Caco-2 (cell line): ENCODE data around the gene DCDC1. TPM values are rescaled to one million over a fixed set of nuclear protein-coding genes. Genes with fewer than 3 reads are reported as not detected.

Experiments used
- BruUV-seq: library from RNA; stranded (reverse); fragments of 400-500 nt; replicated peaks from 2 replicates; lab custom pipeline; 2021; lab: Mats Ljungman, UMichigan
- CTCF ChIA-PET: fragments of 300-600 bp; sonication (Branson Sonifier 250); formaldehyde crosslinking; loops from one replicate; lab custom pipeline; 2022; ENCODE audit warnings: antibody characterized with exemption; lab: Charles Lee
- POLR2A ChIA-PET: fragments of 300-600 bp; sonication (Branson Sonifier 250); formaldehyde crosslinking; loops from one replicate; lab custom pipeline; 2022; ENCODE audit warnings: antibody characterized with exemption; lab: Charles Lee
- DNase-seq, 2 experiments: peaks; one replicate each; pipeline versions ENCODE4 v3.0.0 to v3.0.0-alpha.2; 2020 to 2022
- H3K27me3 ChIP-seq: replicated peaks from 2 replicates; pipeline ENCODE4 v1.6.0; 2011; ENCODE audit warnings: low read length; ENCODE audit not compliant: control insufficient read depth, insufficient read depth
- H3K36me3 ChIP-seq: 2 replicates; pipeline ENCODE4 v1.5.1; 2011; ENCODE audit warnings: low read length; ENCODE audit not compliant: control insufficient read depth, insufficient read depth
- H3K4me1 ChIP-seq: fragments of 250-450 bp; sonication (Bioruptor Pico); 2 replicates; pipeline ENCODE4 v1.5.1; 2020; ENCODE audit warnings: mild to moderate bottlenecking
- H3K4me3 ChIP-seq: 2 replicates; pipeline ENCODE4 v1.5.1; 2011; ENCODE audit warnings: low read depth, mild to moderate bottlenecking, control low read depth, low read length
- H3K9me3 ChIP-seq: fragments of 250-450 bp; sonication (Bioruptor Pico); 2 replicates; pipeline ENCODE4 v1.5.1; 2020; ENCODE audit warnings: mild to moderate bottlenecking, moderate library complexity
- H3K27ac Mint-ChIP-seq: one replicate; pipeline ENCODE4 v1.8.0; 2022; ENCODE audit warnings: mixed read lengths; ENCODE audit not compliant: unreplicated experiment
- H3K27me3 Mint-ChIP-seq: one replicate; pipeline ENCODE4 v1.8.0; 2022; ENCODE audit warnings: mixed read lengths; ENCODE audit not compliant: insufficient read depth, unreplicated experiment
- H3K36me3 Mint-ChIP-seq: one replicate; pipeline ENCODE4 v1.8.0; 2022; ENCODE audit warnings: mild to moderate bottlenecking, mixed read lengths; ENCODE audit not compliant: insufficient read depth, unreplicated experiment
- H3K4me1 Mint-ChIP-seq: one replicate; pipeline ENCODE4 v1.8.0; 2022; ENCODE audit warnings: low read depth, mixed read lengths; ENCODE audit not compliant: unreplicated experiment
- H3K4me3 Mint-ChIP-seq: one replicate; pipeline ENCODE4 v1.8.0; 2022; ENCODE audit warnings: mild to moderate bottlenecking, moderate library complexity, mixed read lengths; ENCODE audit not compliant: unreplicated experiment
- H3K9me3 Mint-ChIP-seq: one replicate; pipeline ENCODE4 v1.8.0; 2022; ENCODE audit warnings: mixed read lengths; ENCODE audit not compliant: unreplicated experiment
- CTCF ChIP-seq, 2 experiments: fragments of 200-600 bp in 1 of 2; IDR thresholded peaks; 1 replicate in 1 of 2; 2 replicates in 1 of 2; pipeline versions ENCODE4 v1.5.1 to v1.8.0; 2011 to 2022; ENCODE audit warnings: antibody characterized with exemption in 1 of 2, control low read depth in 1 of 2, inconsistent platforms in 1 of 2, low read depth in 1 of 2, low read length in 1 of 2, mild to moderate bottlenecking in 1 of 2, moderate library complexity in 1 of 2; ENCODE audit not compliant: insufficient read depth in 1 of 2, severe bottlenecking in 1 of 2, unreplicated experiment in 1 of 2
- intact Hi-C: fragments of 100-400 bp; cut with micrococcal nuclease; formaldehyde crosslinking; loops from one replicate; pipeline ENCODE4 v1.10.0; 2022; ENCODE audit not compliant: unreplicated experiment
- total RNA-seq: library from RNA; stranded (reverse); gene quantifications from 2 replicates; pipeline ENCODE4 v1.2.3, GENCODE V29; 2022

The DCDC1 gene
- total RNA-seq, 1 experiment from 2014 or later, result not detected

GRCh38 chr11:31267720-31268119, 101.8 kb downstream of the DCDC1 start:
- Histone ChIP-seq H3K4me1 (no peaks in the 10 kb centered on the region), H3K36me3 (no peaks in the 10 kb centered on the region), H3K9me3 (no peaks in the 10 kb centered on the region), H3K4me3 (no peak overlapping the region), H3K27me3 (no peaks in the 10 kb centered on the region)
- H3K4me1 Mint-ChIP-seq, result no peaks in the 10 kb centered on the region
- H3K27ac Mint-ChIP-seq, result no peak overlapping the region
- intact Hi-C loops, result no loop called here
- ChIA-PET POLR2A (no interaction called here), CTCF (no interaction called here)
- no TSS peak for BruUV-seq
- no peak overlapping the region for H3K4me3 Mint-ChIP-seq
- no peak for TF ChIP-seq CTCF (IDR thresholded peaks at IDR 0.05; ENCODE audit: insufficient read depth in 1 of 2, low read depth in 1 of 2, low read length in 1 of 2, severe bottlenecking in 1 of 2, unreplicated experiment in 1 of 2)
- H3K36me3 Mint-ChIP-seq, result no peaks in the 10 kb centered on the region
- peaks cover 13% of the 10 kb centered on the region for H3K9me3 Mint-ChIP-seq
- no peak for DNase-seq
- no peaks in the 10 kb centered on the region for H3K27me3 Mint-ChIP-seq

DNA sequence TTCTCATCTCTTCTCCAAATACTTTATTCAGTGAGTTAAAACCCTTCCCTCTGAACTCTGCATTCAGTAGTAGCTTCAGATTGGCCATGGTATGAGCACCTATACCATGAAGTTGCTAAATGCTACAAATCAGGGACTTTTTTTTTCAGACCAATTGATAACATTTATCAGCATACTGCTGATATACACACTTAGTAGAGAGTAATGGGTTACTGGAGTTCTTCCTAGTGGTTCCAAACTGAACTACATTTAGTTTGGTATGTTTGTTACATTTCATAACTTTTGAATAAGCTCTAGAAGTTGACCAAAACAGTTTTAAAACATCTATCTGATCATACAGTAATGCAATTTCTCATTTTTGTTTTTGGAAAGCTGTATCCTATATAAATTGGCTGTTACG, 104.7 kb downstream of the DCDC1 start:
- H3K4me1 ChIP-seq, result no peaks in the 10 kb centered on the region
- CTCF ChIA-PET, result no interaction called here
- Mint-ChIP-seq H3K27ac (no peak overlapping the region), H3K4me1 (no peaks in the 10 kb centered on the region), H3K4me3 (no peak overlapping the region), H3K36me3 (no peaks in the 10 kb centered on the region), H3K9me3 (no peaks in the 10 kb centered on the region), H3K27me3 (no peaks in the 10 kb centered on the region)
- POLR2A ChIA-PET, result no interaction called here
- TF ChIP-seq CTCF (IDR thresholded peaks at IDR 0.05; ENCODE audit: insufficient read depth in 1 of 2, low read depth in 1 of 2, low read length in 1 of 2, severe bottlenecking in 1 of 2, unreplicated experiment in 1 of 2), result peak in 1 of 2 experiments; percentile 21
- H3K36me3 ChIP-seq, result no peaks in the 10 kb centered on the region
- intact Hi-C loops, result no loop called here
- no peaks in the 10 kb centered on the region for H3K27me3 ChIP-seq
- no TSS peak for BruUV-seq
- DNase-seq, result no peak
- H3K4me3 ChIP-seq, result no peak overlapping the region
- no peaks in the 10 kb centered on the region for H3K9me3 ChIP-seq

GRCh38 chr11:31262761-31263160, 106.8 kb downstream of the DCDC1 start:
- peaks cover 2% of the 10 kb centered on the region for H3K27me3 Mint-ChIP-seq
- ChIA-PET CTCF (no interaction called here), POLR2A (no interaction called here)
- H3K4me3 Mint-ChIP-seq, result no peak overlapping the region
- Histone ChIP-seq H3K36me3 (no peaks in the 10 kb centered on the region), H3K9me3 (no peaks in the 10 kb centered on the region), H3K4me1 (no peaks in the 10 kb centered on the region), H3K27me3 (no peaks in the 10 kb centered on the region), H3K4me3 (no peak overlapping the region)
- H3K9me3 Mint-ChIP-seq, result no peaks in the 10 kb centered on the region
- no peaks in the 10 kb centered on the region for H3K36me3 Mint-ChIP-seq
- intact Hi-C loops, result no loop called here
- no peak for DNase-seq
- H3K27ac Mint-ChIP-seq, result no peak overlapping the region
- no peak for TF ChIP-seq CTCF (IDR thresholded peaks at IDR 0.05; ENCODE audit: insufficient read depth in 1 of 2, low read depth in 1 of 2, low read length in 1 of 2, severe bottlenecking in 1 of 2, unreplicated experiment in 1 of 2)
- BruUV-seq, result no TSS peak
- no peaks in the 10 kb centered on the region for H3K4me1 Mint-ChIP-seq
